Fibroblast of skin of right biceps (primary cell): ENCODE data around the gene RELA.

Experiments
- DNase-seq: peaks from one replicate; pipeline ENCODE4 v3.0.0-alpha.2; 2013

The RELA gene

DNA sequence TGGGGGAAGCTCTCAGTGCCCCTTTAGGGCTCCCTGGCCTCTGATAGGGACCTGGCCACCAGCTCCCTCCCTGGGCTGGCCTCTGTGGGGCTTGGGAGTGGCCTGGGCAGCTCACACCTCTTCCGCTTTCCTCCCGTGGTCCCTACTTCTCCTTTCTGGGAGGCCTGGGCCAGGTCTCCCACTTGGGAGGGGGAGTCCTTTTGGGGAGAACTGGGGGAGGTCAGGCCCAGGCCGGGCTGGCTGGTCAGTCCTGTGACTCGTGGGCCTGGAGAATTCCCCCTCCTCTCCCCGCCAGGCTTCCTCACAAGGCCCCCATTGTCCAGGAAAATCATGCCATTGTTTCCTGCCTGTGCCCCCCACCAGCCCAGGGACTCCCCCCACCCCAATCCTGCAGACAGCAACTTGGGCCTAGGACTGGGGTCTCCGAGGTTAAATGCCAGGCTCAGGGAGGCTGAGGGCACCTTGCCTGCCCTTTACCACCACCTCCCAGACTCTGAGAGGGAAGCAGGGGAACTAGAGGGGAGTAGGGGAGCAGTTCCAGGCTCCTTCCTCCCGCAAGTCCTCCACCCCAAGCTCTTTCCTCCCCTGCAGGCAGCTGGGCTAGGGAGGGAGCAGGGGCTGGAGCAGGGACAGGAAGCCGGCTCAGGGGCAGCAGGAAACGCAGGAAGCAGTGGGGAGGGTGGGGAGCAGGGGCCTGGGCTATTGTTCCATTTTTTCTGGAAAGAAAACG lies 51.5 kb downstream of the RELA start:
- no peak for DNase-seq

DNA sequence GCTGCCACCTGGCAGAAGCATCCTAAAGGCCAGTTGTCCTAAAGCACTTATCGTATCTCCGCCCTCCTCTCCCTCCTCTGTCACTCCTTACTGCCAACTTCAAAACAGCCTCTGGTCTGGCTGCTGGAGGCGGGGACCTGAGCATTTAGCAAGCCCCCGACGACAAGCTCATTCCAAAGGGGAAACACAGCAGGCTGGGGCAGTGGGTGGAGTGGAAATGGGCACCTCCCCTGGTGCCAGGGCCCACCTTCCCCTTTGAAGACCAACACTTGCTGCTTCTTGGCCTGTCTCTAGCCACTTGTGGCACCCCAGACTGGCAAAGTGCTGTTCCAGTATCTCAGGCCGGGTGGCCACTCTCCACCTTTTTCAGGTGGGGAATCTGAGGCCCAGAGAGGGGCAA lies 52.3 kb downstream of the RELA start:
- DNase-seq, result no peak

DNA sequence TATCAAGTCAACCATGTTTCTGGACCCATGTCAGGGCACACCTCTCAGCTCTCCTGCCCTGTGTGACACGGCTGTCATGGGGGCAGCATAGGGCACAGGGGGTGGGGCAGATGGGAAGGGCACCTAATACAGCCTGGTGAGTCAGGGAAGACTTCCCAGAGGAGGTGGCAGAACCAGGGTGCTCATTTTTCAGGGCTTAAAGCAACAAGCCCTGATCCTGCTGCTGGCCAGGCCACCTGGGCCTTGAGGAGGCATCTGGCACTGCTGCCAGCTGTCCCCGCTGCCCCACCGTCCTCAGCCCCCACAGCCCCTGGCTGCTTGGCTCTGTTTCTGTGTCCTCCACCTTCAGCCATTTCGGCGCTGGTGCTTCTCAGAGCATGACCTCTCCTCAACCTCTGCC lies 53.1 kb downstream of the RELA start:
- no peak for DNase-seq

DNA sequence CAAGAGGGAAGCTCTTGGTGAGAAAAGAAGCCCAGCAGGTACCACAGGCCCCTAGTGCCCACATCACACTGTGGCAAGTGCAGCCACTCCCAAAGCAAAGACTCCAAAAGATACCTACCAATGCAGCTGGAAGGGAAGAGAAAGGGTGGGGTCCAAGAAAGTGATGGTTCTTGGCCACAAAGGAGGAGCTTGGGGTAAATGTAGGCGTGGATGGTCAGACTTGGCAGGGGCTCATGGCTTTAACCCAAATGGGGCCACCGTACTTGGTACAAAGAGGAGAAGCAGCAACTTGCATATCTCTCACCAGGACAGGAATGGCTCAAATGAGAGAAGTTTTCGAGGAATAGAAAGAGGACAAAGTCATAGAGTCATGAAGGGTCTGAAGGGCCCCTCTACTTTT lies 53.5 kb downstream of the RELA start:
- DNase-seq, result no peak

DNA sequence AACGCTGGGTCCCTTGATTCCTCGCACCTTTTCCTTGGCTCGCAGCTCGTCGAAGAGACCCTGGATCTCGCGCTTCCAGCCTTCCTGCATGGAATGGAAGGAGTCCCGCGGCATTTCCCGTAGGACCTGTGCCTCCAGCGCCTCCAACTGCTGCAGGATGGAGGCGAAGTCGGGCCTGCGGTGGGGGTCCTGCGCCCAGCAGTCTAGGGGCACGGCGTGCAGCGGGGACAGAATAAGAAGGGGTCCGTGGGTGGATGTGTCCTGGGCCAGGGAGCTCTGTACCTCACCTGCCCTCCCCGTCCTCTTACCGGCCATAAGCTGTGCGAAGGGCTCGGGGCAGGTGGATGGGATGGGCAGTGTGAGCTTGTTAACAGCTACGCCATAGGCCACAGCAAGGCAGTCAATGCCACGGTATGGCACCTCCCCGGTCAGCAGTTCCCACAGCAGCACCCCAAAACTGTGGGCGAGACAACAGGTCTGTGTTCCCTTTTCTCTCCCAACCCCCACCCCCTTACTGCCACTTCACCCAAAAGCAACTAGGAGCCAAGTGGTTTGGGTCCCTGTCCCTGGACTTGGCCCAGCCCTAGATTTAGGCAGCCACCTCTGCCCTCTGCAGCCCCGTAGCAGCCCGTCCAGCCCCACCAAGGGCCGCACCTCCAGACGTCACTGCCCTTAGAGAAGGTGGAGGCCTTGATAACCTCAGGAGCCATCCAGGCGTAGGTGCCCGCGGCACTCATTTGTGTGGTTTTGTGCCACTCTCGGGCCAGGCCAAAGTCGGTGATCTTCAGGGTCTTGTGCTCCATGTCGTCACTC lies 54.9 kb downstream of the RELA start:
- DNase-seq, result no peak

DNA sequence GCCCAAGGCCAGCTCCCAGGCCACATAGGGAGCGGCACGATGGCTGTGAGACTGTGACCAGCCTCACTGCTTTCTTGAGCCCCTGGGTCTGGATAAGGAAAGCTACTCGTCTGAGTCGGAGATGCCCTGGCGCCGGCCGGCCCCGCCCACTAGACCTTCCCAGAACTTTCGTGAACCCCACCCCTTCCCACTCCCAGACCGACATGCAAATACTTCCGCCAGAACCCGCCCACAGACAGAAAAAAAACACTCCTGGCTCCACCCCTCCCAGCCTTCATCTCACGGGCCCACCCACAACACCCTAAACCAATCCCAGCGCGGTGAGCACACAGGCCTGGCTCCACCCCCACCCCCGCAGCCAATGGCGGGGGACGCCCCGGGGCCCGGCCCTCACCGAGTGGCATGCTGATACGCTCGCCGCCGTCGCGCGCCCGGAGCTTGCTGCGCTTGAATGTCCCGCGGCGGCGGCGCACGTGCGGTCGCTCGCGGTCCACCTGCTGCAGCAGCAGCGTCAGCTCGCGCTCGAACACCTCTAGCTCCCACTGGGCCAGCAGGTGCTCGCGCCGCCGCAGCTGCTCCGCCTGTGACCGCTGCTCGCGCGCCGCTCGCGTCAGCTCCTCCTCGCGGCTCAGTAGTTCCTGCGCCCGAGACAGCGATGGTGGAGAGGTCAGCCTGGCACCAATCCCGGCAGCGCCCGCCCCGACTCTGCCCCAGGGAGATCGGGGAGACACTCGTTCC lies 55.7 kb downstream of the RELA start:
- DNase-seq, result peak; percentile 98

DNA sequence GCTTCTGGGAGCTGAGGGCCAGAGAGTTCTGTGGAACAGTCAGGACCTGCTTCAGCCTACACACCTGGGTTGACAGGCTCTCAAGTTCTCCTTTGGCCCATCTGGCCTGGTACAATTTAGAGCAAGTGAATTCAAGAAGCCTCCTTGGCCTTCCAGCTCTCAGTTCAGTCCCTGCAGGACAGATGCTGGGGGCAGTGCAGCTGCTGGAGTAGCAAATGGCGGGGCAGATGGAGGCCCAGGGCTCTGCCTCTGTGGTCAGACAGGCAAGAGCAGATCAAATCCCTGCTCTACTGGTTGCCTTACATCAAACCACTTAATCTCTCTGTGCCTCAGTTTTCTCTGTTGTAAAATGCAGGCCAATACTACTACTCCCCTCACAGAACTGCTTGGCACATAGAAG lies 58.5 kb downstream of the RELA start:
- no peak for DNase-seq
